HCT116 (cell line): ENCODE results near the gene XKR3. TPM values are rescaled to one million over a fixed set of nuclear protein-coding genes. Genes with fewer than 3 reads are reported as not detected.

Experiments
- total RNA-seq: library from RNA; stranded (reverse); gene quantifications from one replicate; pipeline ENCODE4 v1.2.1, GENCODE V29; 2021; ENCODE audit not compliant: unreplicated experiment

Gene XKR3
- total RNA-seq, 1 experiment from 2014 or later = not detected

Other genes with a start within 250 kb of the XKR3 start
- gene CCT8L2, start 232.6 kb downstream of the XKR3 start, total RNA-seq = not detected
- gene GAB4, start 182.8 kb upstream of the XKR3 start, total RNA-seq = not detected